ENCODE measurements around the gene EXOC1.

The EXOC1 gene

GRCh38 chr4:55949482-55949802, 96.0 kb downstream of the EXOC1 start:
- DNase-seq (ENCODE audit: low read depth), result no peak

DNA sequence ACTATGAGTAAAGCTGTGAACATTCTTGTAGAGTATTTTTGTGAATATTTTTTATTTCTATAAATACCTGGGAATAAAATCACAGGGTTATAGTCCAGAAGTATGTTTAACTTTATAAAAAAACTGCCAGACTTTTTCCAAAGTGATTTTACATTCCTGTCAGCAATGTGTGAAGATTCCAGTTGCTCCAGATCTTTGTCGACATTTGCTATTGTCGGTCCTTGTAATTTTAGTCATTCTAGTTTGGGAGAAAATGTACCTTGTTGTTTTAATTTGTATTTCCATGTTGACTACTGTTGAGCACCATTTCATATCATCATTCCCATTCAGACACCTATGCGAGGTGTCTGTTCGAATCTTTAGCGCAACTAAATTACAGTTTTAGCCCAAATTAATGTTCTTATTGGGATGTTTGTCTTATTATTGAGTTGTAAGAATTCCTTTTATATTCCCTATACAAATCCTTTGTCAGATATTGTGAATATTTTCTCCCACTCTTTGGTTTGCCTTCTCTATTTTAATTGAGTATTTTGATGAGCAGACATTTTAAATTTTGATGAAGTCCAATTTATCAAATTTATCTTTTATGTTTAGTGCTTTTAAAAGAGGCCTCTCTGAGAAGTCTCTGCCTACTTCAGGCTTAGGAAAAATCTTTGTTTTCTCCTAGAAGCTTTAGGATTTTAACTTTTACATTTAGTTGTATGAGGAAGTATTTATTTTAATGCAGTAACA, 97.9 kb downstream of the EXOC1 start:
- DNase-seq (ENCODE audit: low read depth), result no peak

Measured in stimulated activated CD8-positive, alpha-beta memory T cell treated with anti-CD3 and anti-CD28 coated beads, Interleukin-15, amount 100 ng/mL, for 1 hour (primary cell).